DMS53 (cell line): ENCODE measurements around the gene MAJIN.
"Not testable (repeated sequence)": the region's sequence is repeated elsewhere in the genome, so short reads cannot be mapped to it uniquely, and the experiment has no call there.

Experiments used
- DNase-seq: peaks from one replicate; lab custom pipeline; 2025; lab: John Stamatoyannopoulos, UW

Gene MAJIN, protein sequence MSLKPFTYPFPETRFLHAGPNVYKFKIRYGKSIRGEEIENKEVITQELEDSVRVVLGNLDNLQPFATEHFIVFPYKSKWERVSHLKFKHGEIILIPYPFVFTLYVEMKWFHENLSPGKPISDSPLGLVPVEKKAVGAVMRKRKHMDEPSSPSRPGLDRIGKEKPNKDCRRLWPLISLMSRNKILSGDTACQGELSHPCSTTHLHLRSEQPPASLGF

DNA sequence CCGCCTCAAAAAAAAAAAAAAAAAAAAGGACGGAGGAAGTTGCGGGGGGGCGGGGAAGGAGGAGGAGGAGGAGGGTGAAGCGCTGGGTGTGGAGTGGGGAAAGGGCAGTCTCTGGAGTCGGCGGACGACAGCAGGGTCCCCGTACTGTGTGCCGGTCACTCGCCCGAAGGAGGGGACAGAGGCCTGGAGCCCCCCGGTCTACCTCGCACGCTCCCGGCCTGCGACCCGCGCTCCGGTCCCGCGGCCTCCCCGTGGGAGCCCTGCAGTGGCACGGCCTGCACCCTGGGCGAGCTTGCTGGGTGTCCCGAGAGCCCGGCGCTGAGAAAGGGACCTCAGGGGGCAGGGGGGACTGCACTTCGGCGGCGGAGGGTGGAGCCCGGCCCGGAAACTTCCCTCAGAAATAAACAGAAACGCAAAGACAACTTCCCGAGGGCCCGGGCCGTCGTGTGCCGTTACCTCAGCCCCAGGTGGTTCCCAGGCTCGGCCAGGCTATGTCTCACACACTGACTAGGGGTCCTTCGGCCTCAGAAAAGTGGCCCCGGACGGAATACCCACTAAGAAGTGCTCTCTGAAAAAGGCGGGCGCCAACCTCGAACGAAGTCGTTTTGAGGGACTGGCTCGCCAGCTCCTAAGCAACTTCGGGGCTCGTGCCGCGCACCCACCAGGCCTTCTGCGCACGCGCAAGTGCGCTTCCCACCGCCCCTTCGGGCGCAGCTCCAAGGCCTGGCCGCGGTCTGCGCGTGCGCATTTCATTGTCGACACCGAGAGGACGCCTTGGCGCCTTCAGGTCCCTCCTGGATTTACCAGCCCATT is at the start of gene MAJIN:
Gene MAJIN (minus strand): TSS at position 688 of the 813 bp plus-strand sequence. CDS start 12,703 bp downstream, outside the sequence.
- DNase-seq: peak; percentile 99

DNA sequence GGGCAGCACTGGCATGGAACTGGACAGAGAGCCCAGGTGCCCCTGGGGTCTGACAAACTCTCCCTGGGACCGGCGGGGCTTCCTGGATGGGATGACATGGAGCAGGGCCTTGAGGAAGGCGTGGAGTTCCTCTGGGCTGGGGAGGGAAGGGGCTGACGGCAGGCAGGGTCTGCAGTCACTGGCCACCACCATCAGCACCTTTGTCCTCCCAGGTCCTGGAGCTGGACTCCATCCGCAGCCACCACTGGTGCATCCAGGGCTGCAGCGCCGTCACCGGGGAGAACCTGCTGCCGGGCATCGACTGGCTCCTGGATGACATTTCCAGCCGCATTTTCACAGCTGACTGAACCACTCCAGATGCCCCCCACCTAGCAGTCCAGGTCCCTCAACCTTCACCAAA is 49.6 kb upstream of the MAJIN start:
- DNase-seq: no peak

DNA sequence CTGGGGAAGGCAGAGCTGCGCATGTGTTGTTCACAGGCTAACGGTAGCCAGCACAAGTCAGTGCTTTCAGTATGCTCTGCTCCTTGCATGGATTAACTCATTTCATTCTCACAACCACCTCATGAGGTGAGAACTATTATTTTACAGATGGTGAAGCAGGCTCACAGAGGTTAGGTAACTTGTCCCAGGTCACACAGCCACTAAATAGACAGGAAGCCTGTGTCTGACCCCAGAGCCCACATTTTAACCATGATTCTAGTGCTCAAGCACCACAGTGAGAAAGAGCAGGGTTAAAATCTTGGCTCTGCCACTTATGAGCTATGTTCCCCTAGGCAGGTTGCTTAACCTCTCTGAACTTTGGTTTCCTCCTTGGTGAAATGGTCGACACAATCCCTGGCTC is 49.1 kb upstream of the MAJIN start:
- DNase-seq: no peak

DNA sequence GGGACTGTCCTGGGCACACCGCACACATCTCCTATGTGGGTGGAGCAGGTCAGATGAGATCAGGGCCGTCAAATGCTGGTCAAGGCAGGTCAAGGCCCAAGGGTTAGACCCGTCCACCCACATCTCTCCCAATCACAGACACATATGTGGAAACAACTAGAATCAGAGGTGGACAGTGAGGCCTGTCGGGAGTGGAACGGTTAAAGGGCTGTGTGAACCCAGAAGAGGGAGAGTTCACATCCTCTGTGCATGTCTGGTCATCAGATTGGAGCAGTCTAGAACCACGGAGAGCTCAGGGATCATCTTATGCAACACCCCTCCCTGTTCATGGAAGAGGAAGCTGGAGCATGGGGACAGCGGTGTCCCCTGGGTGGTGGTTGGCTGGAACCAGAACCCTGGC is 47.9 kb upstream of the MAJIN start:
- no peak for DNase-seq

- DNase-seq: no peak
Measured at GRCh38 chr11:65017937-65018336, 46.0 kb upstream of the MAJIN start.

DNA sequence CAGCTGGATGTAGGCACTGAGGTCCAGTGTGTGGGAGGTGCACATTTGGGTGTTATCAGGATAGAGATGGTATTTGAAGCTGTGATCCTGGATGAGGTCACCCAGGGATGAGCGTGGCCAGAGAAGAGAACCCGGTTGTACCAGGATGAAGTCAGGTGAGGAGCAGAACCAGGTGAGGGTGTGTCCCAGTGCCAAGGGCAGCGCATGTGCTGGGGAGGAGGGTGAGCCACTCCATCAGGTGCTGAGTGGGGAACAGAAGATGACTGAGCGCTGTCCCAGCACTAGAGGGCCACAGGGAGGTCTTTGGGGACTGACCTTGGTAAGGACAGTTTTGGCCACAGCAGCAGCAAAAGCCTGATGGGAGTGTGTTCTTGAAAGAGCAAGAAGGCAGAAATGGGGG is 44.8 kb upstream of the MAJIN start:
- no peak for DNase-seq

DNA sequence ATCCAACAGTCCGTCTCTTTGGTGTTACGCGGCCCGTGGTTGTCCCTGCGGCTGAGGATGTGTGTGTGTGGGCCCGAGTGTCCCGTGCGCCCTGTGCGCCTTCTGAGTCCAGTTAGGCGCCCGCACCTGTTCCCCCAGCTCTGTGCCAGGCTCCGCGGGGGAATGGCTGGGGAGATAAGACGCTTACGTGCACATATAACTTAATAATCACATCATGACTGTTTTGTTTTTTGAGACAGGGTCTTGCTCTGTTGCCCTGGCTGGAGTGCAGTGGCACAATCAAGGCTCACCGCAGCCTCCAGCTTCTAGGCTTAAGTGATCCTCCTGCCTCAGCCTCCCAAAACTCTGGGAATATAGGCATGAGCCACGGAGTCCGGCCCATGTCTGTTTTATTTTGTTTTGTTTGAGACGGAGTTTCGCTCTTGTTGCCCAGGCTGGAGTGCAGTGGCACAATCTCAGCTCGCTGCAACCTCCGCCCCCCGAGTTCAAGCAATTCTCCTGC is 42.9 kb upstream of the MAJIN start:
- DNase-seq: no peak

DNA sequence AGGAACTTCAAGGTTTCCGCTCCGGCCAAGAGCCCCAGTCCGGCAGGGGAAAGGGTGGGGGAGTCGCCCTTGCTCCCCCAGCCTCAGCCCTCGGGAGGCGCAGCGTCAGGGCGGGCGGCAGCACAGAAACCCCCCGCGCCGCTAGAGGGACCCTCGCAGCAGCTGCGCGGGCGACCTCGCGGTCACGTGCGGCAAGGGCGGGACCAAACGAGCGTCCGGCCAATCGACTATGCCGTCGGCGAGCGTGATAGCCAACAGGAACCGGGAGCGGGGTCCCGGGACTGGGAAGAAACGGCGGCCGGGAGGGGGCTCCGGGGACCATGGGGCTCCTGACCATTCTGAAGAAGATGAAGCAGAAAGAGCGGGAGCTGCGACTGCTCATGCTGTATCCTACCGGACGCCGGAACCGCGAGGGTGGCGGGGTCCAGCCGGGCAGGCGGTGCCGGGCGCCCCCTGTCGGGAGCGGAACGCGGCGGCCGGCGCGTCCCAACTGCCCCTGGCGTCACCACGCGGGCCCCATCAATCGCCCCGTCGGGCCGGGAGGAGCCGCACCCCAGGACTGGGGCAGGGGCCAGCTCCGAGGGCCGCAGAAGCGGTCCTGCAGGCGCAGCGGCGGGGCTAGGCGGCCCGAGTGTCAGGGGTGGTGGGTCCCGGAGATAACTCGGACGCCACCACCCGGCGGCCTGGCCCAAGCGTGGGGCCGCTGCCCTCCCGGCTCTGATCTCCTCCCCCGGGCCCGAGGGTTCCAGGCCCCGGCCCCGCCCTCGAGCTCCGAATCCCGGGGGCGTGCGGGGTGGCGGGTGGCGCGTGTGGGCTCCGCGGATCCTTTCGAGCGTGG is 42.2 kb upstream of the MAJIN start, which contains the start of gene ARL2:
Gene ARL2 (plus strand): TSS at position 273 of the 838 bp plus-strand sequence. CDS start 48 bp downstream, at position 321.
- DNase-seq: peak; percentile 91

DNA sequence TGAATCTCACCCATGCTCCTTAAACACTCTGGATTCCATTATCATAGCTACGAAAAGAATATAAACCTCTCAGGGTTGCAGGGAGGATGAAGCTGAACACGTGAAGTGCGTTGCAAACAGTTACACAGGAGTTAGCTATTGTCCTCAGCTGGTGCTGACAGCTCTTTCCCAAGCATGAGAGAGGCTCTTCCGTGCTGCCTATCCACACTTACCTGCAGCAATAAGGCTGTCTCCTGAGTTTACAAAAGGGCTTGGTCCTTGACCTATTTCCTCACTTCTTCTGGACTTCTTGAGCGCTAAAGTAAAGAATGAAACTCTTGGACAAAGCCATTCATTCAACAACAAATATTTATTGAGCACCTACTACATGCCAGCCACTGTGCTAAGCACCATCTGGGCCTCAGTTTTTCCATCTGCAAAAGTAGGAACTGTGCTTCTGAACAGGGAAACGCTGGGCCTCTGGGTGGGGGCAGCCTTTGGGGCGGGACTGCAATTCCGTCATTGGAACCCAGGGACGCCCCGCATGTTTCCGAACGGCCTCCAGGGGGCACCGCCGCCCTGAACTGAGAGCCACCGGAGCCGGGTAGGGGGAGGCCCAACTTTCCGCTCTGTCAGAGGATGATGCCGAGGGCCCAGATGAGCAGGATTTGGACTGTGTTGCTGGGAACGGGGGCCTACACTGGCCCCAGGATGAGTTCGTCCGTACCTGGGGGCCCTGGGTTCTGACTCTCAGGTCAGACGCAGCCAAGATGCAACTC is 41.4 kb upstream of the MAJIN start:
- DNase-seq: peak; percentile 94

DNA sequence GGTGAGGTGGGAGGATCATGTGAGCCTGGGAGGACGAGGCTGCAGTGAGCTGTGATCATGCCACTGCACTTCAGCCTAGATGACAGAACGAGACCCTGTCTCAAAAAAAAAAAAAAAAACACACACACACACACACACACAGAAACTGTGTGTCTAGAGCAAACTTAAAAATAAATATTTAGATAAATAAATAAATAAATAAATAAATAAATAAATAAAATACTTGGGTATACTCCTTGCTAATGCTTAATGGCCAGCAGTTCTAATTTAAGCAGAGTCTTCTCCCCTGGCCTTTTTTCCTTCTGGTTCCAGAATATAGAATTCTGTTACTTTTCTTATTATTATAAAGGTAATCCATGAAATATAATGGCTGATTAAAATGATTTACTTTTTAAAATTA is 37.0 kb upstream of the MAJIN start:
- no peak for DNase-seq

GRCh38 chr11:65008016-65008415 is 36.1 kb upstream of the MAJIN start:
- no peak for DNase-seq

DNA sequence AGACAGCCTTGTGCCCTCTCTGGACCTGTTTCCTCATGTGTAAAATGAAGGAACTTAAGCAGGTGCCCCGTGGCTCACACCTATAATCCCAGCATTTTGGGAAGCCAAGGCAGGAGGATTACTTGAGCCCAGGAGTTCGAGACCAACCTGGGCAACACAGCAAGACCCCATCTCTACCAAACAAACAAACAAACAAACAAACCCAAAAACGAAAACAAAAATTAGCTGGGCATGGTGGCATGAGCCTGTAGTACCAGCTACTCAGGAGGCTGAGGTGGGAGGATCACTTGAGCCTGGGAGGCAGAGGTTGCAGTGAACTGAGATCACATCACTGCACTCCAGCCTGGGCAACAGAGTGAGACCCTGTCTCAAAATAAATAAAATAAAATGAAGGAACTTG is 32.1 kb upstream of the MAJIN start:
- DNase-seq: not testable (repeated sequence)

DNA sequence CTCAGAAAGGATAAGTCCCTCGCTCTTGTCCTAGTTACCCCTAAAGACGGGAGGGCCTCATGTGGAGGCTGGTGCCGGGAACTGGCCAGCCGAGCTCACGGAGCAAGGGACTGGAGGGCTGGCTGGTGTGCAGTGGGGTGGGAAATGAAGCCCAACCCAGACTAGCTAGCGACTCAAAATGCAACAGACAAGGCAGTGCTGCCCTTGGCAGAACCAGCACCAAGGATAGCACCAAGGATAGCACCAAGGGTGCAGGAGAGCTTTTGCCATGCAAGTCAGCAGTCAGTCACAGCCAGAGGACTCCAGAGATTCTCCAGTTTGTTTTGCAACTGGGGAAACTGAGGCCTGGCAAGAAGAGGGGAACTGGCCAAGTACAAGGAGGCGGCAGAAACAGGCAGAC is 31.4 kb upstream of the MAJIN start:
- DNase-seq: no peak

GRCh38 chr11:65002706-65003105 is 30.8 kb upstream of the MAJIN start:
- DNase-seq: no peak

- DNase-seq: no peak
Measured at GRCh38 chr11:64999478-64999877, 27.6 kb upstream of the MAJIN start.

GRCh38 chr11:64998690-64999431 is 27.0 kb upstream of the MAJIN start:
- DNase-seq: peak; percentile 68

- peak; percentile 48 for DNase-seq
Measured at GRCh38 chr11:64998141-64998540, 26.2 kb upstream of the MAJIN start.

DNA sequence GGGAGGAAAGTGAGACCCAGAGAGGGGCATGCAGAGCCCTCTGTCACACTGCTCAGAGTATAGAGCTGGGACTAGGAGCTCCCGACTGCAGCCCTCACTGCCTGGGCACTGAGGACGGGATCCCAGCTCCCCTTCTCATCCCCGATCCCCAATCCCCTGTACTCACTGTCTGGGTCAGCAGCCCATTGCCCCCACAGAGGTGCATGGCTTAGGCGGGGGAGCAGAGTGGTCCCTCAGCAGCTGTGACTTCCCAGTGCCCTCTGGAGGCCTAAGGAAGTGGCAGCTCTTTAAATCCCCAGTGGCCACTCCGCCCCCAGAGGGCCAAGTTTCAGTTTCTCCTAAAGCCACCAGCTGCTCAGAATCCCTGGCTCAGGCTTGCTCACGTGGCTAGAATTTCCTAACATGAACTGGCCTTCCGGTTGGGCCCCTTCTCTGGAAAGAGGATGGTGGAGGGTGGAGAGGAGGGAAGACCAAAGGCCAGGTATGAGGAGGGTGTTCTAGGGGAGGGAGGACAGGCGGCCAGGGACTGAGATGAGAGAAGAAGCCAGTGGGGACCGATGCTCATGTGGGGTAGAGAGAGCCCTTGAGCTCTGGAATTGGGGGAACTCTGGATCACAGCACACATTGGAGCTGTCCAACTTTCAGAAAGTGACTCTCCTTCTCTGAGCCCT is 24.9 kb upstream of the MAJIN start, which contains the start of gene BATF2:
Gene BATF2 (minus strand): TSS at position 262 of the 671 bp plus-strand sequence. CDS start 57 bp downstream, at position 205.
- DNase-seq: peak; percentile 91

GRCh38 chr11:64996327-64996709 is 24.4 kb upstream of the MAJIN start:
- DNase-seq: no peak

DNA sequence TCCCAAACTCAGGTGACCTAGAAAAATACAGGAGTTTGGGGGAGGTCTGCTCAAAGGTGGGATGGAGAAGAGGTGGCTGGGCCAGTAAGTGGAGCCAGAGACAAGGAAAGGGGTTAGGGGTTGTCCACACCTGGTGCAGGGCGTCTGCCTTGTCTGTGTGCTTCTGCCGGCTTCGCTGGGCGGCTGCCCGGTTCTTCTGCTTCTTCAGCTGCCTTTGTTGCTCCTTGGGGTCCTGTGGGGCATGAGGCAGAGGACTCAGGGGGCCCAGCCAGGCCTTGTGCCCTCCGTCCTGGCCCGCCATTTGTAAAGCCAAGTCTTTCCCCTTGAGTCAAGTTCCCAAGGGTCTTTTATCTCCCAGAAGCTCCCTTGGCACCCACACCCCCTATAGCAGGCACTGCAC is 22.4 kb upstream of the MAJIN start:
- DNase-seq: no peak
